GM18909 (cell line): Measurements from ENCODE around the gene TLE1.

Experiments
- ATAC-seq: cut with Tn5 transposase; IDR thresholded peaks from one replicate; pipeline ENCODE4 v1.9.1; 2021; ENCODE audit warnings: mild to moderate bottlenecking; ENCODE audit not compliant: unreplicated experiment, poor library complexity

Gene TLE1

DNA sequence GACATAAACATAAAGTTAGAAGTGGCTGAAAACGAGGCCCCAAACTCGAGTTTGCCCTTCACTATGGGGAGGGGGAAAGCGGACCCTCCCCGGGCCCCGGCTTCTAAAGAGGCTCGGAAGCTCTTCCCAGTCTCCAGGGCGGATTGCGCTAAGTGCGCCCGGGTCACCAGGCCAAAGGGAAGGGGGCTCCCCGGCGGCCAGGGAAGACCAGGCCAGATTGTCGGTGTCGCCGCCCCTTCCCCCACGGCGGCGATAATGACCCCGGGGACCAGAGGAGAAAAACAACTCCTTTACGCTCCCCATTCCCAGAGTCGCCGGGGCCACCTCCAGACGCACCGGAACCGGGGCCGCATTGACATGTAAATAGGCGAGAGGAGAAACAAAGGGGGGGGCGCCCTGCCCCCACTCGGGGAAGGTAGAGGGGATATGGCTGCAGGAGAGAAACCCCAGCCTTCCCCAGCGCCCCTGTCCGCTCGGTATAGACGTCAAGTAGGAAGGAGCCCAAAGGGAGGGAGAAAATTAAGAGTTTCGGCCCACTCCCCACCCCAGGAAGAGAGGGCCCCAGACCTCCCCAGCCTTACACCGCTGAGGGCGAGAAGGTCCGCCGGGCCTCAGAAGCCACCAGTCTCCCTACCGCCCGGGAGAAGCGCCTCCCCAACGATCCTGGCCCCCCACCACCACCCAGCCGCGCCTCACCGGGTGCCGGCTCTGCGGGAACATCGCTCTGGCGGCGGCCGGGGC, 1.7 kb downstream of the TLE1 start:
- no peak for ATAC-seq

DNA sequence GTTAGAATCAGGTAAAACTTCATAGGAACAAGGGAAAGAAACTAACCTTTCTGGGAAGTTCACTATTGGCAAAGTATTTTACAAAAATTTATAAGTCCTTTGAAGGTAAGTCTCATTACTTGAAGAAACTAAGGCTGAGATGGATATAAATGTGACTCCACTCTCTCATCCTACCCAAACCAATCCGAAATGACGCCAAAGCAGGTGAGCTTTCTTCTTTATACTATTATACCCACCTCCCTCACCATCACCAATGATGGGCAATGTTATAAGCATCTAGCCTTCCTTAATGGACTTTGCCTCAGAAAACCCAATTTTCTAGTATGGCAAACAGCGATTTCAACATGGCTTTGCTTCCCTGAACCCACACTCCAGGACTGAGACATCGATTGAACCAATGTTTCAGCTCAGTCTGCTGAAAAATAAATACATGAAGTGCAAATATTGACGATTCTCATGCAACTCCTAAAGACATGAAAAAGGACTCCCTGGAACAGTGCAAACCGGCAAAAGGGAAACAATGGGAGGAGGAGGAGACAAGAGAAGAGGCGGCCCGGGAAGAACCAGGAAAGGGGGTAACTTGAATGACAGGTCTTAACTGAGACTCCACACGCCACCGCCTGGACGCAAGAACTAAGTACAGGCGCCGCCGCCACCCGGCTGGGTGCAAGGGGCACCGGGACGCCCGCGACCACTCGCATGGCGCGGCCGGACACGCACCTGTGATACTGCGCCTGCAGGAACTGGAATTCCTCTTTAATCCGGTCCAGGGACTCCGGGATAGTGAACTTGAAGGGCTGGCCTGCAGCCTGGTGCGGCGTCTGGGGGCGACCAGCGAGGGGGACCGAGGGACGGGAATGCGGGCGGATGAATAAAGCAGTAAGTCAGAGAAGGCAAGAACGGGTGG, 2.5 kb downstream of the TLE1 start:
- no peak for ATAC-seq

DNA sequence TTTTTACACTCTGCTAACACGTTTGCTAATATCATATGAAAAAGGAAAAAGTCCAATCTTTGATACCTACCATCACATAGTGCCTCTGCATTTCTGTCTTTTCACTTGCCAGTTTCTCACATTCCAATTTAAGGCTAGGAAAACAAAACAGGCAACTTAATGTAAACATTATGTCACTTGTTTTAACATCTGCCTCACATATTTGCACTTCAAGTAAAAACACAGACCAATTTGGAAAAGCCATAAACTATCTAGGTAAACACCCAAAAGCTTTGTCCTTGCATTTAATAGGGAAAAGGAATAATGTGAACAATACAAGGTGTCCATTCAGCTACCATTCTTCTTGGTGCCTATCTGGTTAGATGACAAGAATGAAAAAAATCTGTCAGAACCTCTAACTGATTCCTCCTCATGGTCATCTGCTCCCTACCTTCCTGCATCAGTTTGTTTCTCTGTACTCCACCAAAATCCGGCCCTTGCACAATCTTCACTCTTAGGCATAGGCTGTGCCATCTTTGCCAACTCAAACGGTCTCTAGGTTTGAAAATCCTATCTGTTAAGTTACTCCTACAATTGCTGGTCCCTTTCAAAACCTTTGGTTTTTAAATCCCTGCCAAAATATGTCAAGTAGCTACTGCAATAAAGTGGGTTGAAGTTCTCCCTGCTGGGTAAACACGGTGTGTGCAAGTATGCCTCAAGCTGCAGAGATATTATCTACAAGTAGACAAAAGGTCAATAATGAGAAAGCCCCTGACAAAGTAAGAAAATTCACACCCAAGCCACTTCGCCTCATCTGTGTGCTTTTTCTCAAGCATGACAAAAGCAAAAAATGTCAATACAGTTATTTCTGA, 3.4 kb downstream of the TLE1 start:
- no peak for ATAC-seq

DNA sequence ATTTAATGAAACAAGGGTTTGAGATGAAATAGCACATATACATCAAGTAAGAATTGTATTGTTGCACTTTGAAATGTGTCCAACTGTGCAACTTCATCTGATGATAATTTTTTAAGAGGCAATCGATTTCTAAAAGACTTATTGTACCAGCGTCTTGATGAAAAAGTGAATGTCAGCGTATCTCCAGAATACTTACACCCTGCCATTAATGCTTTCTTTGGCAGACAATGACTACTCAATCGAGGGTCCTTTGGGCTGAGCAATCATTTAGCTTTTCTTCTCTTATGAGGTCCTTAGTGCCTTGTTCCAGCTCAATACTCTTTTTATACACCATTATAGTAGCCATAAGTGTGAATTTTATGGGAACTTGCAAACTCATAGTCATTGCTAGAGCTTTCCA, 4.7 kb downstream of the TLE1 start:
- no peak for ATAC-seq

DNA sequence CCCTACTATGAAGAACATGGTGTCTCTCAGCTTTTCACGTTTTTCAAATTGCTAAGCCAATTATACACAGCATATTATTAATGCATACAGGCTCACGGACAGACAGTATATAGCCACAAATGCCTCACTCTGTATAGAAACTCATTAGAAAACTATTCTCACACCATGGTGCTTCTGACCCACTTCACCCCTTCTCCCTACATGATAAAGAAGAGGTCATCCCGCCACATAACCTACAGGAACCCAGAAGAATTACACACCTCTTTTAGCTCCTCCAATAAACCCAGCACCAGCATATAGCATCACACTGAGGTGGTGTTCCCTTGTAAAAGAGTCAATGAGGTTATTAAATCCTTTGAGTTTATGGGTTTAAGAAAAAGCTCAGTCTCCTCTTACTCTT, 5.6 kb downstream of the TLE1 start:
- no peak for ATAC-seq

DNA sequence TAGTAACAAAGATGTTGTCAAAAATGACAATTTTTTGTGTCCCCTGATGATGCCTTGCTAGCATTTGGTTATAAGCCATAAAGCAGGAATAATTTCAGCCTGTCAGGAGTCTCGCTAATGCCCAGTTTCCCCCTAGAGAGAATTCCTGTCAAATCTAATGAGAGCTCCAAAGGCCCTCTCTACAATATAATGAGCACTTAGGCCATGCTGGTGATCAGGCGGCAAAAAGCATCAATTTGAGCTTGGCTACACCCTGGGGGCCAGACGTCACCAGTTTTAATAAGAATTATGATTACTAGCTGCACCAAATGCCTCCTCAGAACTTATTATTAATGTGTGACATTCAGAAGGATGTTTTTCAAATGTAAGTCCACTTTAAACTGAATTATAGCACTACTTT, 6.1 kb downstream of the TLE1 start:
- ATAC-seq: no peak

DNA sequence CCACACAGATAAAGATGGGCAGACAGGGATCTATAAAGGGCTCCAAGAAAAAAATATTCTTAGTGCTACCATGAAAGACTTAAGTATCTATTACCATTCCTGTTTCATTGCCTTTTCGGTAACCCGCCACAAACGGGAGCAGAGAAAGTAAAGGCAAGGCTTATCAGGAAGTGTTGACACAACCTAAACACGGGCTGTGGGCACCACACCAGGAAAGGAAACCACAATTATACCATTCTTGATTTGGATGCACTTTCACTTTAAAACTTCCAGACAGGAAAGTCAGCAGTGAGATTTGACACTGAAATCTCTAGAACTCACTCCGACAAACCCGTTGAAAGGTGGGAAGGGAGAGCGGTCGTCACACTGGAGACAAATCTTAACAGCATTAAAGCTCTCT, 6.5 kb downstream of the TLE1 start:
- no peak for ATAC-seq

DNA sequence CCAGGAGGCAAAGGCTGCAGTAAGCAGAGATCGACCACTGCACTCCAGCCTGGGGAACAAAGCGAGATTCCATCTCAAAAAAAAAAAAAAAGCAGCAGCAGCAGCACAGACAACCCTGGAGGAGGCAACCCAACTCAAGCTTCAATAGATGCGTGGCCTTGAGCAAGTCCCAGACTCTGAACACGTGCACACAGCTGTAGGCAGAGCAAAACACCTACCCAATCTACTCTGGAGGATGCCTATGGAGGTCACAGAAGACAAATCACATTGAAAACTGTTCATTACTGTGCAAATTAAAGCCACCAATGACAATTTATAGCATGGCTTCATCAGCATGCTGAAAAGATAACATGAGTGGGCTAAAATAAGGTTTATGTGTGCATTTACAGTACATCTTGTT, 7.2 kb downstream of the TLE1 start:
- ATAC-seq: no peak

DNA sequence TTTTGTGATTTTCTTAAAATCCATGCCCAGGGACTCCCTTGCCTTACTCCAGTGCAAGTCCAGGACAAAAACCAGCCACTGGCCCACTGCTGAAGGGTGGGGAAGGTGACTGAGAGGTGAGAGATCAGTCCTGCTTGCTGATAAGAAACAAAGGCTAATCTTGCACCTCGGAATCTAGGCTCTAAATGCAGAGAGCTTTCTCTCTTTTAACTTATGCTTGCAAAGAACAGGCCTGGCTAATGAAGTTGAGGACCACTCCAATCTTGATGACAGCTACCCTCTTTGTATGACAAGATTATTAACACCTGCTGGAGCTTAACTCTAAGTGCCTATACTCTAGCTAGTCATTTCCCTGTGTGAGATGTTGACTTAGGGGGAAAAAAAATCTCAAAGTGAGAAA, 8.8 kb downstream of the TLE1 start:
- ATAC-seq: no peak

DNA sequence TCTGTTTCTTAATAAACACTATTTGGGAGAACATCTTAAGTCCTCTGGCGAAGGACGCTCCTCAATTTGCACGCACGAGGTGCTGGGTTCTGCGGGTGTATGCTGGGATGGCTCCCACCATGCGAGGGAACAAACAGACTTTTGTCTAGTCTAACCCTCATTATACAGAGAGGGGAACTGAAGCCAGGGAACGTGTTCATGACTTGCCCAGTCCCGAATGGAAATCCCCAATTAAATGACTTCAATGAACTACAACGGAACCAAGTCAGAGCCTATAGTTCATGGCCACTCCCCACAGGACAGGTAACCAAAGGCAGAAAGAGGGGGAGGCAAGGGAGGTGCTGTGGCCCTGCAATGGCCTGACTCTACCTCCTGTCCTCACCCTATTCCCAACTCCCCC, 9.3 kb downstream of the TLE1 start:
- no peak for ATAC-seq

DNA sequence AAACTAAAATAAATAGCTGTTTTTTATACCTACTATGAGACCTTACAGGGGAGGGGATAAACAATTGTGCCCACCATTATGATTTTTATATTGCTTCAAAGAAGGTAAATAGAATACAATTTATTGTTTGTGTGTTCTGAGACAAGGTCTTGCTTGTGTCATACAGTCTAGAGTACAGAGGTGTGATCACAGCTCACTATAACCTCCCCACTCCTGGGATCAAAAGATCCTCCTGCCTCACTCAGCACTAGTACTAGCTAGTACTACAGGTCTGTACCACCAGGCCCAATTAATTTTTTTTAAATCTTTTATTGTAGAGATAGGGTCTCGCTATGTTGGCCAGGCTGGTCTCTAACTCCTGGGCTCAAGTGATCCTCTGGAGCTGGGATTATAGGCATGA, 11.3 kb downstream of the TLE1 start:
- no peak for ATAC-seq

DNA sequence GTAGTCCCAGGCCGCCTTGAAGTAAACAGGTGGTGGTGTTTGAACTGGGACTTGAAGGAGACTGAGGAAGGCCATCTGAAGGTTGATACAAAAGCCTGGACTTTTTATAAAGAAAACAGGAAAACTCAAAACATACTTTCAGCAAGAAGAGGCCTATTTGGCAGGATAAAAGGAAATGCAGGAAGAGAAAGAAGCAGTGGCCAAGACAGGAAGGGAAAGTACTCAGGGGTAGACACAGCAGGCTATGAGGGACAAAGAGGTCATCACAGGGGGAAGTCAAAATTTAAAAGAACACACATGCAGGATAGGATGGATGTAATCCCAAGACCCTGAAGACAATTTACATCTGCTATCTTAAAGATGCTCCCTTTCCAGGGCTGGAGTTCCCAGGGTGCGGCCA, 13.0 kb downstream of the TLE1 start:
- ATAC-seq: no peak

DNA sequence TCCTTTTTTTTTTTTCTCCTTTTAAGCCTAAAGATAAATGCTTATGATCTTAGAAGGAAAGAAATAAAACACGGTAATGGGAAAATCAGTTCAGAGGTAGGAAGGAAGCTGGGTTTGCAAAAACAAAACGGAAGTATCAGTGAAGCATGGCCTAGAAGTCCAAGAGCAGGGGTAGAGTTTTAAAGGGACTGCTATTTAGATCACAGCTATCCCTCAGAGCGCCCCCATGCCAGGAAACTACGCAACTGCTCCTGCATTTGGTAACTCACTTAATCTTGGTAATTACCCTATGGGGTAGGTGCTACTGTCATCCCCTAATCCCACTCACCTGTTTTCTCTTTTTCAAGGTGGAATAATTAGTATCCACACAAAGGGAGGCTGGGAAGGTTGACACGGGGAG, 16.0 kb downstream of the TLE1 start:
- no peak for ATAC-seq

DNA sequence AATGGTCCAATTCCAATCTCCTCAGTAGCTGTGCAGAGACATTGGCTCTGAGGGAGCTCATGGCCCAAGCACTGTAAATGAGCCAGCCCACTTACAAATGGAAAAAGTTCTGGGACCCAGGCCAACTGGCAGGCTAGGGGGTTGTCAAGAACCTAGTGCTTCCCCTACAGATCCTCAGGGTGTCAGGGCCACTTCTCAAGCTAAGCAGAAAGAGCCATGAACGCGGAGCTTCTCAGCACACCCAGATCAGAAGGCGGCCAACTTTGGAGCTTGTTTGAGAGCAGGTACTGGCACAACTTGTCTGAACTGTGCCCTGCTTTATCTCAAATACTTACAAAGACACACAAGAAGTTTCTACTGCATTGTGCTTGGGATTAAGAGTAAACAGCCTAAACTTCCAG, 17.5 kb downstream of the TLE1 start:
- ATAC-seq: no peak

DNA sequence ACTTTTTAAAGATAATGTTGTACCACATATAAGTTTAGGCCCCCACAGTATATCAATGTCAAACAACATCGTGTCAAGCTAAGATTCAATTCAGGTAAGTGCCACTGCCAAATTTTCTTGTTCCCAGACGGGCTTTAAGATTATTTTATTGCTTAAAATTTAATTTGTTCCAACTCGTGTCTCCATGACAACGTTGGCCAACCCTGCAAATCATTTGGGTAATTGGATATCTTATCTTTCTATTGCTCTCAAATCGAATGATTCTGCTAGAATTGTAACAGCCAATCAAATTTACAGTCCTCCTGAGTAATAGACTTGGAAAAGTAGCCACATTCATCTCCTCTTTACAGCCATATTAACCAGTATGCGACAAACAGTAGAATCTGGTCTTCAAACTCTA, 19.5 kb downstream of the TLE1 start:
- ATAC-seq: no peak

DNA sequence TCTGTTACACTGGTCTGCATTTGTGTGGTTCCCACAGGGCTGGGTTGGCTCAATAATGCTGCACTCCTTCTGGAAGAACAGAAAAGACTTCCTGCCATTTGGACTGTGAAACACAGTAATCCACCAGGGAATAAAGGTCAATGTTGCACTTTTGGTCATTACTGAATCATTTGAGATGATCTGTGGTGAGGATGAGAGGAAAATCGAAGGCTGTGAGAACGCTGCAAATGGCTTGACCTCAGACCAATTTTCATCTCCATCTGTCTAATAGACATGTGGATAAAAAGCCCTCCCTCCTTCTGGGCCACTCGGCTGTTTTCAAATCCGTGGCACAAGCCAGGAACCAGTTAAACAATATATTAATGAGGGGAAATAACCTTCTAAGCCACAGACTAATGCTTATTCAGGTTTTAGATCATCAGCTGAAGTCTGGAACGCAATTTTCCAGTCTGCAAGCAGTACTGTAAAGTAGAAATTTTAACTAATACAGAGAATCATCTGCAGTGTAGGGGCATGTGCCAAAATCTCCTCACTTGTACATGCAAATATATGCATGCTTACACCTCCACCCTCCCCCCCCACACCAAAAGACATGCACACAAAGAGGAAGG, 20.2 kb downstream of the TLE1 start:
- no peak for ATAC-seq

DNA sequence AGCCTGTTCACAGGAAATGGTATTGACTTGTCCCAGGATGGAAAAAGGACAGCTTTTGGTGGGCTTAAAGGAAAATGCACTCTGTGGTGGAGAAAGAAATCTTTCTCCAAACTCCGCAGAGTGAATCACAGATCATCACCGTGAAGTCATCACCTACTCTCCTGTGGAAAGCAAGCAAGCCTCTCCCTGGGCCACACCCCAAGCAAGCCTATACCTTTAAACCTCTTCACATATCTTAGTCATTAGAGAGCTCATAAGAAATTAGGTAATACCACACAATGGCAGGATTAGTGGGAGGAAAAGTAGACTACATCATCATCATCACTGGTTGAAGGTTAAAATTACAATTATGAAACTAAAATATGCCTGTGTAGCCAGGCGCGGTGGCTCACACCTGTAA, 23.2 kb downstream of the TLE1 start:
- ATAC-seq: no peak

DNA sequence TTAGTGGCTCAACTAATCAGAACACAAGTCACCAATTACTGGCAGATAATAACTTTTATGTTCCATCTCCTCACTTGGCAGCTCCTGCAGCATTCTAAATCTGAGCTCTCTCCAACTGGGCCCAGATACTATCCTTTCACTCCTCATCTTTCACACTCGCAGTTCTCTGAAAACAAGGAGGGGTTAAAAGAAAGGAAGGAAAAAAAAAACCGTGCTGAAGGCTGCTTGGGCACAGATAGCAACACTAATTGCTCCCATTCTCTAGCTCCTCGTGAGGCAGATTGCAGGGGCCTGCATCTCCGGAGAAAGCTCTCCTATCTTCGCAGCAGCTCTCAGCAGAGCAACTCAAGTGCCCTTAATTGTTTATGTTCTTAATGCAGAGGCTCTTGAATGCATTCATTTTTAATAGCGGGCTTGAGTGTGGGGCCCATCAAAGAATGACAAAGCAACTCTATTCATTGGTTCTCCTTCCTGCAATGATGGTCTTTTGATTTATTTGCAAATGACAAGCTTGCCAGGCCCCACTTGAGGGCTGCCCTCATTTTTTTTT, 23.9 kb downstream of the TLE1 start:
- ATAC-seq: no peak

DNA sequence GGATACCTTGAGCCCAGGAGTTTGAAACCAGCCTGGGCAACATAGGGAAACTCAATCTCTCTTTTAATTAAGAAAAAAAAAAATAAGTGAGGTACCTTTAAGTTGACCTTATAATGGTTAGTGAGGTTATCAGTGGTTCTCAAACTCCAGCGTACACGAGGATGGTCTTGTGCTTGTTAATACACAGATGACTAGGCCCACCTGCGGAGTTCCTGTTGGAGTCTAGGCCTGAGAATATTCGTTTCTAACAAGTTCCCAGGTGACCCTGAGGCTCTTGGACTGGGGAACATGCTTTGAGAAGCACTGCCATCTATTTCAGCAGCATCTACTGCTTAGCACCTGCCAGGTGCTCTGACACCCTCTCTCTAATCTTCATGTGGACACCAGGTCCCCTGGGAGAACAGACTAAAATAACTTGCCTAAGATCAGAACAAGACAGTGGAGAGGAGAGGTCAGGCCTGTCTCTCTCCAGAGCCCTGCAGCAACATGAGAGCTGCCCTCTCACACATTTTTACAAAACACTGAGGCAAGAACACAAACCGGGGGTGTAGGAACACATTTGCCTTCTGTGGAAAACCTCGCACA, 24.6 kb downstream of the TLE1 start:
- no peak for ATAC-seq

DNA sequence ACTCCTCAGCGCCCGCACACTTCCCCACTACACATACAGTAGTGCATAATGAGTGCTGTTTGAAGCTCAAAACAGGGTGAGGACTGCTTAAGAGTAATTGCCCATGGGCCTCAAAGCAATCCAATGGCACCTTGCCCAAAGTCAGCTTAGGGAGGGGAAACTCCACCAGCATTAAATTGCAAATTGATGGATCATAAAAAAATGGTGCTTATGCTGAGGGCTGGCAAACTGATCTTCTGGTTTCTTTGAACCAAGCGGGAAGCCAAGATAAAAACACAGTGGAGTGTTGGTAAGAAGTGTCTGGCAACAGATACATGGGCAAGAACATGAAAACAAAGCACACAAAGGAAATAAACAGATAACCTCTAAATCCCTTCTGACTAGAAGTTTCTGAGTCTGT, 28.0 kb downstream of the TLE1 start:
- ATAC-seq: no peak
